A549 treated with CORT108297 at 1 μM for 4 hours (cell line): ENCODE results near the gene PTPN20. TPM values are rescaled to one million over a fixed set of nuclear protein-coding genes. Genes with fewer than 3 reads are reported as not detected.

Experiments used
- total RNA-seq: library from RNA; stranded (reverse); fragments of 200-300 nt; extraction: Qiagen RNA extraction; gene quantifications from 5 replicates; pipeline ENCODE4 v1.2.3, GENCODE V29; 2022

PTPN20 gene
- 3.8 to 5.4 TPM (median 4.3 TPM) in 5 replicates for total RNA-seq

DNA sequence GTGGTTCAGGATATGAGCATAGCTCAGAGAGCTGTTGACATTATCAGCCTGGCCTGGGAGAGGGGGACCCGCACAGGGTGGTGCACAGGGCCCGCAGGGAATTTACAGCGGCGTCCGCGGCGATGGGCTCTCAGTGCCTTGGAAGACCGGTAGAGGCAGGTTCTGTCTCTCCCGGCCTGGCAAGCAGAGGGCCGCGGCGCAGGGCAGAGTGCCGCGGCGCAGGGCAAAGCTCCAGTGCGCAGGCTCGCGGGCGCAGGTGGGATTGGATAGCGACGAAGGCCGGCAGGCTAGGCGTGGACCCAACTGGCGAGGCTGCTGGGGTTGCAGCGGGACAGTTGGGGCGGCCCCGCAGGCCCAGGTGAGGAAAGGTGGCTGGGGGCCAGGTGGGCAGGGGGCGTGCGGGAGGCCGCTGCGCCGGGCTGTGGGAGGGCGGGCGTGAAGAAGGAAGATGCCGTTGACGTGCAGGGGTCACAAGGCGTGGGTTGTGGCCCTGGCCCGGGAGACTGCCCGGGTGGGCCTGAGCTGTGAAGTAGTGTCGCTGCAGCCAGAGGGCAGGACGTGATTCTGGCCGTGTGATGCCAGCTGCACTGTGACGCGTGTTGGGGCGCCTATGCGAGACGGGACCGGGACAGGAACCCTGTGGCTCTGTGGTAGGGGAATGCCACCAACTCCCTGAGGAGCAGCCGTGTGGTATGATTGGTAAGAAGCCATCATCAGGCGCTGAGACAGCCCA is at the start of gene PTPN20:
TSS of gene PTPN20 (plus strand) at position 285 of the 733 bp plus-strand sequence. CDS start 21,072 bp downstream, outside the sequence.

